IMR-90 (cell line): ENCODE data around the gene NRCAM. TPM values are rescaled to one million over a fixed set of nuclear protein-coding genes. Genes with fewer than 3 reads are reported as not detected.

ENCODE experiments used
- ATAC-seq: fragments of 200-7000 bp; cut with Tn5 transposase; 2 replicates; pipeline ENCODE4 v1.9.1; 2020; ENCODE audit warnings: low read depth, mild to moderate bottlenecking, moderate library complexity
- BruUV-seq: library from RNA; stranded (reverse); fragments of 400-500 nt; replicated peaks from 2 replicates; lab custom pipeline; 2021; lab: Mats Ljungman, UMichigan
- CTCF ChIA-PET: fragments of 300-600 bp; formaldehyde crosslinking; extraction: SDS; loops from one replicate; lab custom pipeline; 2021; ENCODE audit warnings: antibody characterized with exemption; lab: Yijun Ruan, JAX
- POLR2A ChIA-PET: fragments of 300-600 bp; sonication (Branson Sonifier 250); formaldehyde crosslinking; loops from one replicate; lab custom pipeline; 2022; ENCODE audit warnings: antibody characterized with exemption; ENCODE audit not compliant: unreplicated experiment; lab: Charles Lee
- DNase-seq: peaks from one replicate; pipeline ENCODE4 v3.0.0; 2013
- H2AFZ ChIP-seq: replicated peaks from 2 replicates; pipeline ENCODE3; 2013; ENCODE audit warnings: low read length, mild to moderate bottlenecking; ENCODE audit not compliant: poor library complexity
- H2AK5ac ChIP-seq: 2 replicates; pipeline ENCODE4 v1.6.1; 2013; ENCODE audit warnings: low read depth, low read length, inconsistent platforms
- H2AK9ac ChIP-seq: replicated peaks from 2 replicates; pipeline ENCODE3; 2013; ENCODE audit warnings: mild to moderate bottlenecking, low read depth, low read length, moderate library complexity; ENCODE audit not compliant: poor library complexity
- H2BK120ac ChIP-seq: 2 replicates; pipeline ENCODE4 v1.6.1; 2013; ENCODE audit warnings: low read depth, low read length, inconsistent platforms
- H2BK15ac ChIP-seq: 3 replicates; pipeline ENCODE4 v1.6.1; 2013; ENCODE audit warnings: low read depth, low read length, inconsistent platforms
- H2BK20ac ChIP-seq: 2 replicates; pipeline ENCODE4 v1.6.1; 2013; ENCODE audit warnings: low read depth, mild to moderate bottlenecking, inconsistent platforms, low read length, moderate library complexity
- H2BK5ac ChIP-seq: 2 replicates; pipeline ENCODE4 v1.6.1; 2013; ENCODE audit warnings: mild to moderate bottlenecking, low read depth, low read length, inconsistent platforms; ENCODE audit not compliant: poor library complexity, severe bottlenecking
- H3K14ac ChIP-seq: replicated peaks from 2 replicates; pipeline ENCODE4 v1.6.1; 2013; ENCODE audit warnings: low read depth, low read length, inconsistent platforms
- H3K18ac ChIP-seq: 2 replicates; pipeline ENCODE4 v1.6.1; 2013; ENCODE audit warnings: low read depth, low read length, control low read depth
- H3K23ac ChIP-seq: 2 replicates; pipeline ENCODE4 v1.6.1; 2013; ENCODE audit warnings: low read depth, low read length, inconsistent platforms
- H3K27ac ChIP-seq: 2 replicates; pipeline ENCODE4 v1.5.1; 2013; ENCODE audit warnings: mild to moderate bottlenecking, control low read depth, low read length; ENCODE audit not compliant: insufficient read depth
- H3K27me3 ChIP-seq: 2 replicates; pipeline ENCODE4 v1.6.1; 2013; ENCODE audit warnings: low read length; ENCODE audit not compliant: control insufficient read depth, insufficient read depth
- H3K36me3 ChIP-seq: 2 replicates; pipeline ENCODE4 v1.6.1; 2013; ENCODE audit warnings: low read length, mixed read lengths; ENCODE audit not compliant: control insufficient read depth, insufficient read depth
- H3K4ac ChIP-seq: 2 replicates; pipeline ENCODE4 v1.6.1; 2013; ENCODE audit warnings: low read depth, low read length, inconsistent platforms
- H3K4me1 ChIP-seq: 2 replicates; pipeline ENCODE4 v1.6.1; 2013; ENCODE audit warnings: low read length, mixed read lengths; ENCODE audit not compliant: control insufficient read depth, insufficient read depth
- H3K4me2 ChIP-seq: 2 replicates; pipeline ENCODE4 v1.6.1; 2013; ENCODE audit warnings: low read depth, mild to moderate bottlenecking, control low read depth, low read length, moderate library complexity
- H3K4me3 ChIP-seq: 2 replicates; pipeline ENCODE4 v1.5.1; 2013; ENCODE audit warnings: low read depth, mild to moderate bottlenecking, control low read depth, low read length, moderate library complexity; ENCODE audit not compliant: insufficient read depth
- H3K56ac ChIP-seq: 2 replicates; pipeline ENCODE4 v1.6.1; 2013; ENCODE audit warnings: low read length, inconsistent platforms; ENCODE audit not compliant: insufficient read depth; ENCODE audit errors: extremely low read depth
- H3K79me1 ChIP-seq, 2 experiments: 2 replicates each; pipeline ENCODE4 v1.6.1; 2013; ENCODE audit warnings: low read length in 2 of 2, inconsistent platforms in 1 of 2, low read depth in 1 of 2
- H3K9ac ChIP-seq: 2 replicates; pipeline ENCODE4 v1.6.1; 2013; ENCODE audit warnings: low read depth, low read length, control low read depth
- H3K9me1 ChIP-seq: 2 replicates; pipeline ENCODE4 v1.6.1; 2013; ENCODE audit warnings: low read length, inconsistent platforms; ENCODE audit not compliant: insufficient read depth
- H3K9me3 ChIP-seq: 2 replicates; pipeline ENCODE4 v1.6.1; 2013; ENCODE audit warnings: low read length; ENCODE audit not compliant: control insufficient read depth, insufficient read depth
- H4K20me1 ChIP-seq: 2 replicates; pipeline ENCODE4 v1.6.1; 2013; ENCODE audit warnings: low read length, inconsistent platforms; ENCODE audit not compliant: insufficient read depth
- H4K5ac ChIP-seq: 2 replicates; pipeline ENCODE4 v1.6.1; 2013; ENCODE audit warnings: mild to moderate bottlenecking, low read depth, low read length, control low read depth
- H4K8ac ChIP-seq, 2 experiments: 2 replicates each; pipeline ENCODE4 v1.6.1; 2013; ENCODE audit warnings: low read depth in 2 of 2, low read length in 2 of 2, control low read depth in 1 of 2, inconsistent platforms in 1 of 2
- H4K91ac ChIP-seq: 2 replicates; pipeline ENCODE4 v1.6.1; 2013; ENCODE audit warnings: low read depth, low read length, inconsistent platforms; ENCODE audit not compliant: insufficient read depth
- BHLHE40 ChIP-seq: fragments of 150-350 bp; IDR thresholded peaks from 2 replicates; pipeline ENCODE4 v1.6.1; 2016; ENCODE audit warnings: mild to moderate bottlenecking, low read depth, low read length
- CEBPB ChIP-seq: IDR thresholded peaks from 2 replicates; pipeline ENCODE4 v1.6.1; 2012; ENCODE audit warnings: low read depth, low read length, improper control_type of control experiment
- CHD1 ChIP-seq: IDR thresholded peaks from 2 replicates; pipeline ENCODE4 v1.6.1; 2012; ENCODE audit warnings: low read depth, low read length, improper control_type of control experiment
- CTCF ChIP-seq: conservative IDR thresholded peaks from 2 replicates; pipeline ENCODE4 v1.5.1; 2012; ENCODE audit warnings: mild to moderate bottlenecking, low read depth, low read length, improper control_type of control experiment
- FOS ChIP-seq: fragments of 150-350 bp; IDR thresholded peaks from 2 replicates; pipeline ENCODE4 v1.6.1; 2016; ENCODE audit warnings: low read depth, low read length
- MAFK ChIP-seq: IDR thresholded peaks from 2 replicates; pipeline ENCODE4 v1.6.1; 2012; ENCODE audit warnings: low read depth, low read length, improper control_type of control experiment
- MAZ ChIP-seq: IDR thresholded peaks from 2 replicates; pipeline ENCODE4 v1.6.1; 2012; ENCODE audit warnings: low read depth, mild to moderate bottlenecking, low read length, improper control_type of control experiment, moderate library complexity, borderline replicate concordance
- MXI1 ChIP-seq: IDR thresholded peaks from 2 replicates; pipeline ENCODE4 v1.6.1; 2012; ENCODE audit warnings: low read depth, mild to moderate bottlenecking, low read length, moderate library complexity, borderline replicate concordance
- NFE2L2 ChIP-seq: fragments of 150-350 bp; IDR thresholded peaks from 2 replicates; pipeline ENCODE4 v1.6.1; 2016; ENCODE audit warnings: low read depth, mild to moderate bottlenecking, low read length
- POLR2A ChIP-seq: IDR thresholded peaks from 2 replicates; pipeline ENCODE4 v1.6.1; 2012; ENCODE audit warnings: mild to moderate bottlenecking, low read depth, low read length
- RAD21 ChIP-seq: IDR thresholded peaks from 2 replicates; pipeline ENCODE4 v1.6.1; 2012; ENCODE audit warnings: low read length, improper control_type of control experiment
- RCOR1 ChIP-seq: IDR thresholded peaks from 2 replicates; pipeline ENCODE4 v1.6.1; 2012; ENCODE audit warnings: mild to moderate bottlenecking, low read length, improper control_type of control experiment; ENCODE audit not compliant: insufficient replicate concordance
- RFX5 ChIP-seq: IDR thresholded peaks from 2 replicates; pipeline ENCODE4 v1.8.0; 2012; ENCODE audit warnings: low read depth, mild to moderate bottlenecking, low read length, moderate library complexity
- SMC3 ChIP-seq: fragments of 150-350 bp; IDR thresholded peaks from 2 replicates; pipeline ENCODE4 v1.6.1; 2016; ENCODE audit warnings: low read depth, mild to moderate bottlenecking, antibody characterized with exemption, low read length, moderate library complexity
- WGBS, 2 experiments: methylation state at CpG; one replicate each; pipeline versions ENCODE4 v1.1.5 to v1.1.7; 2013; ENCODE audit warnings: missing lambda C conversion rate in 2 of 2; ENCODE audit not compliant: insufficient read length in 1 of 2; ENCODE audit errors: extremely low coverage in 2 of 2; 5-methylcytosine and 5-hydroxymethylcytosine counted together
- dilution Hi-C: fragments of 300-500 bp; cut with HindIII; formaldehyde crosslinking; loops from one replicate; pipeline ENCODE4 v1.14.3; 2018; ENCODE audit warnings: low sequenced_read_pairs; ENCODE audit not compliant: unreplicated experiment
- in situ Hi-C: fragments of 300-500 bp; cut with MboI; formaldehyde crosslinking; loops from 3 replicates; pipeline ENCODE4 v1.14.3; 2019; ENCODE audit warnings: low sequenced_read_pairs, inconsistent platforms, mixed read lengths
- intact Hi-C: fragments of 100-400 bp; cut with micrococcal nuclease; formaldehyde crosslinking; loops from 2 replicates; pipeline ENCODE4 v1.10.0; 2022
- polyA plus RNA-seq, 3 experiments: library from polyadenylated mRNA; depleted of rRNA; stranded (reverse); fragments of >200 nt; gene quantifications; 2 replicates each; pipeline ENCODE4 v1.2.3, GENCODE V29; 2012; ENCODE audit warnings: low replicate concordance in 1 of 3
- total RNA-seq: library from RNA; depleted of rRNA; stranded (reverse); fragments of >200 nt; gene quantifications from 2 replicates; pipeline ENCODE4 v1.2.3, GENCODE V29; 2012
- TF ChIP-seq, protein P1 (sequence below): fragments of 150-350 bp; IDR thresholded peaks from 2 replicates; pipeline ENCODE4 v1.6.1; 2017; ENCODE audit warnings: mild to moderate bottlenecking, antibody characterized with exemption, low read length, low read depth
- TF ChIP-seq, protein P2 (sequence below): fragments of 150-350 bp; IDR thresholded peaks from 2 replicates; pipeline ENCODE4 v1.6.1; 2016; ENCODE audit warnings: low read depth, mild to moderate bottlenecking, low read length, moderate library complexity, borderline replicate concordance

NRCAM gene
- total and polyA plus RNA-seq, 2 of the 4 experiments (the other 2 are of a cell fraction): 0.46 to 1.1 TPM

- H3K23ac ChIP-seq: no peak overlapping the region
- H2BK20ac ChIP-seq: no peak overlapping the region
- no peaks in the 10 kb centered on the region for H3K79me1 ChIP-seq
- H2BK120ac ChIP-seq: no peak overlapping the region
- no peak overlapping the region for H2BK5ac ChIP-seq
- H3K56ac ChIP-seq: no peak overlapping the region
- no peaks in the 10 kb centered on the region; the same call in 1 of the 2 replicates for H3K4me1 ChIP-seq
- no peak overlapping the region for H4K8ac ChIP-seq
- ChIA-PET CTCF (no interaction called here), POLR2A (no interaction called here)
- H3K27me3 ChIP-seq: peaks cover 36% of the 10 kb centered on the region
- no peaks in the 10 kb centered on the region for H3K9me1 ChIP-seq
- H4K5ac ChIP-seq: no peak overlapping the region
- H3K9me3 ChIP-seq: no peaks in the 10 kb centered on the region
- no peak overlapping the region for H3K9ac ChIP-seq
- intact Hi-C loops (no loop called here), dilution Hi-C loops (no loop called here), in situ Hi-C loops (no loop called here)
- ATAC-seq (no peak), DNase-seq (no peak)
- H3K36me3 ChIP-seq: no peaks in the 10 kb centered on the region
- no TSS peak for BruUV-seq
- no peak overlapping the region for H3K4ac ChIP-seq
- no peak overlapping the region for H3K18ac ChIP-seq
- H3K4me3 ChIP-seq: no peak overlapping the region
- no peak overlapping the region for H4K91ac ChIP-seq
- H3K27ac ChIP-seq: no peak overlapping the region
- no peaks in the 10 kb centered on the region for H4K20me1 ChIP-seq
- H2AFZ ChIP-seq: no peak overlapping the region
- H2AK9ac ChIP-seq: no peak overlapping the region
- TF ChIP-seq POLR2A (no peak), CHD1 (no peak), MAFK (no peak), SMC3 (no peak), CEBPB (no peak), FOS (no peak), CTCF (no peak), MXI1 (no peak), RFX5 (no peak), MAZ (no peak), RCOR1 (no peak), RAD21 (no peak), BHLHE40 (no peak), NFE2L2 (no peak)
- TF ChIP-seq, protein P1, sequence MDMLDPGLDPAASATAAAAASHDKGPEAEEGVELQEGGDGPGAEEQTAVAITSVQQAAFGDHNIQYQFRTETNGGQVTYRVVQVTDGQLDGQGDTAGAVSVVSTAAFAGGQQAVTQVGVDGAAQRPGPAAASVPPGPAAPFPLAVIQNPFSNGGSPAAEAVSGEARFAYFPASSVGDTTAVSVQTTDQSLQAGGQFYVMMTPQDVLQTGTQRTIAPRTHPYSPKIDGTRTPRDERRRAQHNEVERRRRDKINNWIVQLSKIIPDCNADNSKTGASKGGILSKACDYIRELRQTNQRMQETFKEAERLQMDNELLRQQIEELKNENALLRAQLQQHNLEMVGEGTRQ: no peak
- TF ChIP-seq, protein P2, sequence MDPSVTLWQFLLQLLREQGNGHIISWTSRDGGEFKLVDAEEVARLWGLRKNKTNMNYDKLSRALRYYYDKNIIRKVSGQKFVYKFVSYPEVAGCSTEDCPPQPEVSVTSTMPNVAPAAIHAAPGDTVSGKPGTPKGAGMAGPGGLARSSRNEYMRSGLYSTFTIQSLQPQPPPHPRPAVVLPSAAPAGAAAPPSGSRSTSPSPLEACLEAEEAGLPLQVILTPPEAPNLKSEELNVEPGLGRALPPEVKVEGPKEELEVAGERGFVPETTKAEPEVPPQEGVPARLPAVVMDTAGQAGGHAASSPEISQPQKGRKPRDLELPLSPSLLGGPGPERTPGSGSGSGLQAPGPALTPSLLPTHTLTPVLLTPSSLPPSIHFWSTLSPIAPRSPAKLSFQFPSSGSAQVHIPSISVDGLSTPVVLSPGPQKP: no peak
- H3K14ac ChIP-seq: no peak overlapping the region
- no CpG with 5 or more reads among the region's 2 CpGs for WGBS, 2 experiments
- H2AK5ac ChIP-seq: no peak overlapping the region
- no peak overlapping the region for H3K4me2 ChIP-seq
- H2BK15ac ChIP-seq: no peak overlapping the region
Measured at GRCh38 chr7:108451296-108451848, 4.9 kb downstream of the NRCAM start.
